NCI-H748 (cell line): ENCODE measurements around the gene RAB14.
"Not testable (repeated sequence)": the region's sequence is repeated elsewhere in the genome, so short reads cannot be mapped to it uniquely, and the experiment has no call there.

Experiments
- DNase-seq: peaks from one replicate; lab custom pipeline; 2025; ENCODE audit not compliant: unreplicated experiment; lab: John Stamatoyannopoulos, UW

The RAB14 gene

GRCh38 chr9:121168052-121168451, 33.6 kb downstream of the RAB14 start:
- DNase-seq, result no peak

- DNase-seq, result no peak
These were observed 41.6 kb downstream of the RAB14 start for GRCh38 chr9:121160025-121160424.

GRCh38 chr9:121157939-121158338, 43.7 kb downstream of the RAB14 start:
- no peak for DNase-seq

- no peak for DNase-seq
These were observed 45.4 kb downstream of the RAB14 start for GRCh38 chr9:121156263-121156731.

GRCh38 chr9:121154782-121155181, 46.9 kb downstream of the RAB14 start:
- DNase-seq, result no peak

GRCh38 chr9:121153642-121154041, 48.0 kb downstream of the RAB14 start:
- DNase-seq, result no peak

GRCh38 chr9:121150188-121150587, 51.5 kb downstream of the RAB14 start:
- no peak for DNase-seq

GRCh38 chr9:121144482-121144881, 57.2 kb downstream of the RAB14 start:
- no peak for DNase-seq

- DNase-seq, result no peak
These were observed 57.9 kb downstream of the RAB14 start for GRCh38 chr9:121143771-121144170.

- DNase-seq, result no peak
These were observed 60.0 kb downstream of the RAB14 start for GRCh38 chr9:121141706-121142105.

GRCh38 chr9:121141306-121141705, 60.4 kb downstream of the RAB14 start:
- DNase-seq, result no peak

GRCh38 chr9:121140162-121140561, 61.5 kb downstream of the RAB14 start:
- no peak for DNase-seq

- peak; percentile 19 for DNase-seq
These were observed 62.7 kb downstream of the RAB14 start for GRCh38 chr9:121138973-121139372.

- no peak for DNase-seq
These were observed 63.1 kb downstream of the RAB14 start for GRCh38 chr9:121138561-121138960.

GRCh38 chr9:121135642-121136041, 66.0 kb downstream of the RAB14 start:
- no peak for DNase-seq

- DNase-seq, result peak; percentile 69
These were observed 68.4 kb downstream of the RAB14 start for GRCh38 chr9:121133104-121133816.

GRCh38 chr9:121129384-121129783, 72.3 kb downstream of the RAB14 start:
- DNase-seq, result not testable (repeated sequence)
